HG02571 (cell line): ENCODE data around the gene ARMC2.

Experiments used
- ATAC-seq: cut with Tn5 transposase; IDR thresholded peaks from one replicate; pipeline ENCODE4 v1.9.1; 2021; ENCODE audit warnings: mild to moderate bottlenecking, moderate library complexity; ENCODE audit not compliant: unreplicated experiment

Gene ARMC2

DNA sequence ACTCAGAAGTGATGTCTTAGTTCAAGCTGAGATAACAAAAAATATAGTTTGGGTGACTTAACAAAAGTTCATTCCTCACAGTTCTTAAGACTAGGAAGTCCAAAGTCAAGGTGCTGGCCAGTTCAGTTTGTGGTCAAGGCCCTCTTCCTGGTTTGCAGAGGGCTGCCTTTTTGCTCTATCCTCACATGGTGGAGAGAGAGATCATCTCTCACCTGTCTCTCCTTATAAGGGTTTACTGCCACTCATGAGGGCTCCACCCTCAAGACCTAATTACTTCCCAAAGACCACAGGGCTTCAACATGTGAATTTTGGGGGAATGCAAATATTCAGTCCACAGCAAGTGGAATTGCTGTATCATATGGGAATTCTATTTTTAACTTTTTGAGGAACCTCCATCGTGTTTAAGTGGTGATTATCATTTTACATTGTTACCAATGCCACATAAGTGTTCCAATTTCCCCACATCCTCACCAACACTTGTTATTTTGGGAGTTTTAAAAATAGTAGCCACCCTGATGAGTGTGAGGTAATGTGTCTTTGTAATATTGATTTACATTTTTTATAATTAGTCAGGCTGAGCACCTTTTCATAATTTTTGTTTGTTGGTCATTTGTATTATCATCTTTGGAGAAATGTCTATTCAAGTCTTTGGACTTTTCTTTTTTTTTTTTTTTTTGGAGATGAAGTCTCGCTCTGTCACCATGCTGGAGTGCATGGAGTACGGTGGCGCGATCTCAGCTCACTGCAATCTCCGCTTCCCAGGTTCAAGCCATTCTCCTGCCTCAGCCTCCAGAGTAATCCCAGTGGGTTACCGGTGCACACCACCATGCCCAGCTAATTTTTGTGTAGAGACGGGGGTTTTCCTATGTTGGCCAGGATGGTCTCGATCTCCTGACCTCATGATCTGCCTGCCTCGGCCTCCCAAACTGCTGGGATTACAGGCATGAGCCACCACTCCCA, 134.2 kb downstream of the ARMC2 start:
- ATAC-seq, result no peak

DNA sequence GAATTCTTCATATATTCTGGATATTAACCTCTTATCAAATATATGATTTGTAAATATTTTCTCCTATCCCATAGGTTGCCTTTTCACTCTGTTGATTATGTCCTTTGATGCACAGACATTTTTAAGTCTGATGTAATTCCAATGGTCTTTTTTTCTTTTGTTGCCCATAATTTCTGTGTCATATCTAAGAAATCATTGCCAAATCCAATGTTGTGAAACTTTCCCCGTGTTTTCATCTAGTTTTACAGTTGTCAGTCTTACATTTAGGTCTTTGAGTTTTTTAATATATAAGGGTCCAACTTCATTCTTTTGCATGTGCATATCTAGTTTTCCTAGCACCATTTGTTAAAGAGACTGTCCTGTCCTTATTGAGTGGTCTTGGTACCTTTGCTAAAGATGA, 134.9 kb downstream of the ARMC2 start:
- no peak for ATAC-seq

DNA sequence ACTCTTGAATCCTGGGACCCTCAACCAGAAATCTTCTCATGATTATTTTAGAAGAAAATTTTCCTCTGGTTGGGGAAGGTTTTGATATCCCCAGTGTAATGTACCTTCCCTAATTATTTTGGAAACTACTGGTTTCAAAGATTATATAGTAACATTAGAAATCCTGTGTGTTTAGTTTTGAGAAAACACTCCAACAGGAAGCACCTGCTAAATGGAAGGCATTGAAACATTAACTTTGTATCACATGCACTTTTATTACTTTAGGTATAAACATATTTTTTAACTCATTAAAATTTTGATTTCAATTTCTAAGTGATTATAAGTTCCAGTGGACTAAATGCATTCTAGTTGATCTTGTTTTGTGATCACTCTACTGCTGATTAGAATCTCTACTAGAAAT, 137.1 kb downstream of the ARMC2 start:
- no peak for ATAC-seq

DNA sequence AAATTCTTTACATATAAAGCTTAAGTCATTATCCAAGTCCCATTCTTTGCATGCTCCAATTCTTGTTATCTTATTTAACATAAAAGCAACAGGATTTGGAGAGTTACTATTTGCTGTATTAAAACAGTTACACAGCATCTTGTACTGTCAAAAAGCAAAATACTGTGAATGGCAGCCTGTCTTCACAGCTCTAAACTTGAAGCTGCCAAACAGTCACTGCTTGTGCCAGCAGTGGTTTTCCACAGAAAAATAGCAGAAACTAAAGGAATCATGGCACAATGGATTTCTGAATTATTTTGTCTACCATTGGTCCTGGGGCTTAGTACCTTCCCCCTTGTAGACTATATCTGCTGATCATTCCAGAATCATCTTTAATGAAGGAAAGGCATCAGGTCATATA, 138.9 kb downstream of the ARMC2 start:
- ATAC-seq, result no peak

DNA sequence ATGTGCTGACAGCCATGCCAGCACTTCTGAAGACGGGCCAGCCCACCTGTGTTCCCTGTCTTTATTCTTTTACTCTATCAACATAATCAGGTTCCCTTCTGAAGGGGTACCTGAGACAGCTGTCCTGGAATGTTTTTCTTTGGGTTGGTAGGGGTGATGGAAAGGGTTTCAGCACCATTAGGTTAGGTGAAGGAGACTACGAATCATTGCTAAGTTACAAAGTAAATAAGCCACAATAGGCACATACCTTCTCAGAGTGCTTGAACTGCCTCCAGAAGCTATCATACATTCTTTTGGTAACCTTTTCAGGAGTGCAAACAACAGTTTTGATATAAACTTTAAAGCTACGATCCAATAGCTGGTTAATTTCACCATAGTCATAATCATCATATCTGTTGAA, 140.1 kb downstream of the ARMC2 start:
- no peak for ATAC-seq

DNA sequence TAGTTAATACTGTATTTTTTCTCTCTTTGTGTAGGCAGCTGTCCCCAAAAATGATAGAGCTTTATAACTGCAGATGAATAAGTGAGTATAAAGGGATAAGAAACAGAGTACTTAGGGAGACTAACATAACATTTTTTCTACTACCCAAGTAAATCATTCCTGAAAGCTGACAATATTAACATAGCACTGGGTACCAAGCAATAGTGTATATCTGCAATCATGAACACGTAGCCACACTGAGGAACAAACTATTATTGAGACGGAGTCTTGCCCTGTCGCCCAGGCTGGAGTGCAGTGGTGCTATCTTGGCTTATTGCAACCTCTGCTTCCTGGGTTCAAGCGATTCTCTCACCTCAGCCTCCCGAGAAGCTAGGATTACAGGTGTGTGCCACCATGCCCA, 140.5 kb downstream of the ARMC2 start:
- ATAC-seq, result no peak

DNA sequence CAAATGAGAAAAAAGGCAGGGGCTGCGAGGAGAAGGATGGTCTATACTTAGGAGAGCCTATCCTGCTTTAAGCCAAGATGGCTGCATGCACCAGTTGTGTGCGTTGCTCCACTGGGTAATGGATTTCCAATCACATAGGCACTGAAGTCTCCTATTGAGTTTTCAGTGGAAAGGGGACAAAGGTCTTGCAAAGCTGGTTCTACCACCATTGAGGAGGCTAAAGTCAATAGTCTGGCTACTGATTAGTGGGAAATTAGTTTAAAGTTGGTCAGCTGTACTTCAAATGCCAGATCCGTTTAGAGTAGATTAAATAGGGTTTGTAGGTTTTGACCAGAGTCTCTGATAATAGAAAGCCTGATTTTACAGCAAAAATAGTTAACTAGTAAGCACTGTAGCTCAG, 141.5 kb downstream of the ARMC2 start:
- no peak for ATAC-seq

DNA sequence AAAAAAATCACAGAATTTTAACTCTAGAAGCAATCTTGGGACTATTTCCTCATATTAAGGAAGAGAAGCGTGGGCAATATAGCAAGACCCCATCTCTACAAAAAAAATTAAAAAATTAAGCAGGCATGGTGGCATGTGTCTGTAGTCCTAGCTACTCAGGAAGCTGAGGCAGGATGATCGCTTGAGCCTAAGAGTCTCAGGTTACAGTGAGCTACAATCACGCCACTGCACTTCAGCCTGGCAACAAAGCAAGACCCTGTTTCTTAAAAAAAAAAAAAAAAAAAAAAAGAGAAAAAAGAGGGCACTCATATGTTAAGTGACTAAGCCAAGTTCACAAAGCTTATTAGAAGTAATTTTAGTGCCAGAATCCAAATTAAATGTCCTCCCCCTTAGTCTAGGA, 145.7 kb downstream of the ARMC2 start:
- ATAC-seq, result no peak

DNA sequence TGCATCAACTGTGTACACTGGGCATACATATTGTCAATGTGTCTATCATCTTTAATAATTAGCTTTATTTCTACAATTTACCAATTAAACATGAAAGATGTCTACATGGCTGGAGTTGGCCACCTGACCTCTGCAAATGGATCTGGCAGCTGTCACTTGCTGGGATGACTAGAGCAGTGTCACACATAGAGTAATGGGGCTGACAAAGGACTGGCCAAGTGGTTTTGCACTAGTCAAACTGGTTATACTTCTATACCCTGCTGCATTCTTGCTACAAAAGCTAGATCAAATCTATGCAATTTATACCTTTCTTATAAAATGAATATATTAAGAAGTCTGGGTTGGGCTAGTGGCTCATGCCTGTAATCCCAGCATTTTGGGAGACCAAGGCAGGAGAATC, 147.1 kb downstream of the ARMC2 start:
- no peak for ATAC-seq

DNA sequence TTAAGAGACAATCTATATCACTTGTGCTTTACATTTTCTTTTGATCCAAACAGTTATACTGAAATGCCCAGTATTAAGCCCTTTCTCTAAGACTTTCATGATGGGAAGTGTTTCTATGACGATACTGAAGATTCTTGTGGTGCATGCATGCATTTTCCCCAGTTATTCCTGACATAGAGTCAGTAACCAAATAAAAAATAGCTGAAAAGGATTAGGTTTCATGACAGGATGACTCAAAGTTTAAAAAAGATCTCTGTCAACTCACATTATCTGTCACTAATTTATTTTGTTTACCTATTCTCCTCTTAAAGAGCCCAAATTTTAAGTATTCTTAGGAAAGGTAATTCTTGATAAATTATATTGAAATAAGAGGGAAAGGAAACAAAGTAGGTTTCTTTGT, 148.0 kb downstream of the ARMC2 start:
- ATAC-seq, result no peak

DNA sequence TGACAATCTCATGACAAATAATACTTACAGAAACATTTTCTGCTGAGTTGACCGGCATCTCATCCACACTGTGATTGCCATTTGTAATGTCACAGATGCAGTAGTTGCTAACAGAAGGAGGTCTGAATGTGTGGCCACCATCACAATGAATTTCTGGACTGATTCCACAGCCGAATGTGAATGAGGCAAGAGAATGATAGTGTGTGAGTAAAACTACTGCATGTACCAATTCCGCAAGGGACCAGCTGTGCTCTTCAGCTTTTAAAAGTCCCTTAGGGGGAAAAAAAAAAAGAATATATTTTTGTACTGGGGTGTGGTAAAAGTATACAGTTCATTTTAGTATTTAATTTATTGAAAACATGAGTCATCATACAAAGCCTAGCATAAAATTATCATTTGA, 150.3 kb downstream of the ARMC2 start:
- no peak for ATAC-seq

DNA sequence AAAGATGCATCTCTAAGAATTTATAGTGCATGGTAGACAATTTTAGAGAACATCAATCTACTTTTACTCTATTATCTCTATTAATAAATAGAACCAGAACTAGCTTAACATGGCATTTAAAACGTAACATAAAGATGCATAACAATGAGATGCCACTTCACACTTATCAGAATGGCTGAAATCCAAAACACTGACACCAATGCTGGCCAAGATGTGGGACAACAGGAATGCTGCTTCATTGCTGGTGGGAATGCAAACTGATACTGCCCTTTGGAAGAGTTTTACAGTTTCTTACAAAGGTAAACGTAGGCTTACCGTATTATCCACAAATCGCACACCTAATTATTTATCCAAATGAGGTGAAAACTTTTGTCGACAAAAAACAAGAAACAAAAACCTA, 151.2 kb downstream of the ARMC2 start:
- no peak for ATAC-seq

DNA sequence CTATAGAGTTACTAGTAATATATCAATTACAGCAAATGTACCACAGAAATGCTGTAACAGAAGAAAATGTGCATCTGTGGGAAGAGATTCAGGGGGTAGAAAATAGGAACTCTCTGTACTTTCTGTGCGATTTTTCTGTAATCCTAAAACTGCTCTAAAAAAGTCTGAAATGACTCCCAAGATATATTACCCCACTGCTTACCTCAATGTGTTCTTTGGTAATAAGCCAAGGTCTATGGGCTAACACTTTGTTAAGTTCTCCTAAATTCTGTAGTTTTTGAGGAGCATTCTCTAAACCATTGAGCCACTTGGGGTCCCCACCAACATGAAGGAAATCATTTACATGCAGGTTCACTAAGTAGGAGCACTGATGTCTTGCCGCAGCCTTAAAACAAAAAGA, 152.1 kb downstream of the ARMC2 start:
- no peak for ATAC-seq

DNA sequence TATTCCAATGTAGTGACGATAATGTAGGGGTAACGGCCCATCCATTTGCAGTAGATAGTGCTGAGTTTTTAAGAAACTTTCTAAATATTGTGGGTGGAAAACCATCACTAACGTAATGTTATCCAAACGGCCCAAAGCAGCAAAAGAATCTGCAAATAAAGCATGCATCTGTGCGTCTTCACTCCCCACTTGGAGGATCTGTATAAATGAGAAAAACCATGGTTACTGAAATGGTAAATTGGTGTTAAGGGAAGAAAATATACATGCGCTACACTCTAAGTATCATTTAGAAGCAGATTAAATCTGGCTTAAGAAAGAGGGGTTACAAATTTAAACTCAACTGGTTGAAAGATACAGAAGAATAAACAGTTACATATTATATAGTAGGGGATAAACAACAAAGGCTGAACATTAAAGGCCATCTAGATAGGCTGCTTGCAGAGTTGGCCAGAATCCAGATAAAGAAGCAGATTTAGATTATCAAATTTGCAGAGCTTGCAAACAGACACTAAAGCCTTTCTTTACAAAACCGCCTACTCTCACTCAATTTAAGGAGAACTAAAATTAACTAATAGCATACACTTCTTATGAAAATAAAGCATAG, 153.2 kb downstream of the ARMC2 start:
- no peak for ATAC-seq

DNA sequence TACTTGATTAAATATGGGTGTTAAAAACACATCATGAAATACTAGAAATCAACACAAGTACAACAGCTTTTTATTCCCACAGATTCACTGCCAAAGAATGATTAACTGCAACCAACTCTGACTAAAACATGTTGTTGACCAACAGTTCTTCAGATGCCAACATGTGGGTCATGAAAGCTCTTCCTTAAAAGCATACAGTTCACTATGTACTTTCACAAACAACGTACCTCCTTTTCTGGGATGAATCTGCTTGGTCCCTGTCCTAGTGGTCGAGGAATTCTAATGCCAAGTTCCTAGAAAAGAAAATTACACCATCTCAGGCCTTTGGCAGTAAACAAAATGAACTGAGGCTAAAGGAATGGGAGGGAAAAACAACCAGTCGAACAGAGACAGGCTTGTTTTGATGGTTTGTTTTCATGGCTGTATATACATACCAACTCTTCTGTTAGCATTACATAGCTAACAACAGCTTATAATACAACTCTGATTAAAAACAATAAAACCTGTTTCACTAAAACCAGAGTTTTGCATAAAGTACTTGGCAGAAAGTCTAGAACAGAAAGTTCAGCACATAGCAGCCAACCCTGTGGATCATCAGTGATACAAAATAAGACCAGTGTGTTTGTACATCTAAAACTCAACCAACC, 154.0 kb downstream of the ARMC2 start:
- no peak for ATAC-seq

DNA sequence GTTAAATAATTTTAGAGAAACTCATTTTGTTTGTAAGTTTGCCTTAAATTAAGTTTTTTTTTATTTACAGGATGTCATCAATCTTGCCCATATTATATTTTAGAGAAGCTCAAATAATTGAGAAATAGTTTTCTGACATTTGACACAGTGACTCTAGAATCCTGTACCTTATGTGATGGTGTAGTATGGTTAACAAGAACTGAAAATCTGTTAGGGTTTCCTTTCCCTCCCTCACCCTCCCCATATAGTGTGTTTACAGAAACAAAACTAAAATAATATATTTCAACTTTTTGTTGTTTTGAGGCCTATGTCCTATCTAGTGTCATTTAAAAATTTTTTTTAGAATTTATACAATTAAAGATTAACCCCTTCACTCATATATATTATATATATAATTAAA, 154.7 kb downstream of the ARMC2 start:
- ATAC-seq, result no peak

DNA sequence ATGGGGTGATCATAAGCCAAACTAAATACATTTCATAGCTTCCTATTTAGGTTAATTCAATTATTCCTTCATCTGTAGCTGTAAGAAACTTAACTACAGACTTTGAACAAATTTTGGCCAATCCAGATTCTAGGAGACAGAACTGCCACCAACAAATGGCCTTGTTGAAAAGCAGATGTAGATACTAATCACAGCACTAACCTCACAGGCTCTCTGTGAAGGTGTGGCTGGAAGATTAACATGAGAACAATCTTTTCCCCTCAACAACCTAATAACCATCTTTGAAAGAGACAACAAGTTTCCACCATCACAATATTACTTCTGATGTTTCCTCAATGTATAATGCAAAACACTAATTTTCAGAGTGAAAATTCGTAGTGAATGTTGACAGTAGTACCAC, 158.6 kb downstream of the ARMC2 start:
- ATAC-seq, result no peak

DNA sequence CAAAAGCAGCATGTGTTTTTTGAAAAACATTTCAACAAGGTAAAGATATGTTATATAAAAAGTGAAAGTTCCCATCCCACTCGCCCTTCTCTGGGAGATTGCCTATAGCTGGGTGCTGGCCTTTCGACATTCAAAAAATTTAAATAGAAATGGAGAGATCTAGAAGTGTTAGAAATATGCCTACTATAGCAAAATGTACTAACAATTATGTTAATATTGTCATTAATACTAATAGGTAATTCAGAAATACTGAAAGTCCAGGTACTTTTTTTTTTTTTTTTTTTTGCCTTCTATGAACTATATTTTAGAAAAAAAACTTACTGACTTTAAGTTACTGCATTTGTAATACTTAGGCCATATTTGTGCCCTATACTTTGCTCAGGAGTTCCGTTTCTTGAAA, 159.3 kb downstream of the ARMC2 start:
- no peak for ATAC-seq

DNA sequence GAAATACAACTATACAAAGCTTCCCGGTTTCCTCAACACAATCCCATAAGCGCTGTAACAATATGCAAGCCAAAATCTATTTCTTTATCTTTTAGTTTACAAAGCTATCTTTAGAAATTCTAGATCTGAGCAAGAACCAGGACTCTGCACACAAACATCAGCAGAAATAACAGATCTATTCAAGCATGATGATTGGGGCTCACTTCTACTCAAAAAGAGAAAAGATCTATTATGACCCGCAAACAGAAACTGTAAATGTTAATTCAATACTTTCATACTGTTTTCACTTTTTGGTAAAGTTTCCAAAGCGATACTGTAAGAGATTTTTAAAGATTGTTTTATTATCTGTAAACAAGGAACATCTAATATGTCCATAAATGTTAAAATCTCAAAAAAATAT, 159.8 kb downstream of the ARMC2 start:
- ATAC-seq, result no peak

DNA sequence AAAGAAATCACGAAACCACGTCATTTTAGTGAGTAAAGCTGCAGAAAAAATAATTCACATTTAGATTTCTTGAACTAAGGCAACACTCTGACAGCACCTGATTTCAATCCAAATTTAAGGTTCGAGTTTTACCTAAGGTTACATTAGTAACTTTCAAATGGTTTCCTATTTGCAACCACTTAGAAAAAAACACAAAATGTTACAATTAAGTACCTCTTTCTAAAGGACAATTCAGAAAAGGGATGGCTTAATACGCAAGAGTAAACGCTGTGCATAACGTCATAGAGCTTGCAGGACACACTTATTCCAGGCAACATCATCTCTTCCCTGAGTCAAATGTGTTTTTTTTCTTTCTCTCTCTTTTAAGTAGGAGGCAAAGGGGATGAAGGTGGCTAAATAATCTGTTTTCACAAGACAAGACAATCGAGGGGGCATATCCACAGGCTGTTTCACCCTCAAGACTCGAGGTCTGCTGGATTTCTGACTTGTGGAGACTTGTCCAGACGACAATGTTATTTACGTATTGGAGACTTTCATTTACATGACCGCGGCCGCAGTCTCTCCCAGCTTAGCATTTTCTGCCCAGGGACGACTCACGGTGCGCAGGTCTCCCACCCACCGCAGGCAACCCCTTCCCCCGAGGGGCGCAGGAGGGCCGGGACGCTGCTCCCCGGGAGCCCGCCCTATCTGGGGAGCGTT, 160.5 kb downstream of the ARMC2 start:
- ATAC-seq, result peak; percentile 32

DNA sequence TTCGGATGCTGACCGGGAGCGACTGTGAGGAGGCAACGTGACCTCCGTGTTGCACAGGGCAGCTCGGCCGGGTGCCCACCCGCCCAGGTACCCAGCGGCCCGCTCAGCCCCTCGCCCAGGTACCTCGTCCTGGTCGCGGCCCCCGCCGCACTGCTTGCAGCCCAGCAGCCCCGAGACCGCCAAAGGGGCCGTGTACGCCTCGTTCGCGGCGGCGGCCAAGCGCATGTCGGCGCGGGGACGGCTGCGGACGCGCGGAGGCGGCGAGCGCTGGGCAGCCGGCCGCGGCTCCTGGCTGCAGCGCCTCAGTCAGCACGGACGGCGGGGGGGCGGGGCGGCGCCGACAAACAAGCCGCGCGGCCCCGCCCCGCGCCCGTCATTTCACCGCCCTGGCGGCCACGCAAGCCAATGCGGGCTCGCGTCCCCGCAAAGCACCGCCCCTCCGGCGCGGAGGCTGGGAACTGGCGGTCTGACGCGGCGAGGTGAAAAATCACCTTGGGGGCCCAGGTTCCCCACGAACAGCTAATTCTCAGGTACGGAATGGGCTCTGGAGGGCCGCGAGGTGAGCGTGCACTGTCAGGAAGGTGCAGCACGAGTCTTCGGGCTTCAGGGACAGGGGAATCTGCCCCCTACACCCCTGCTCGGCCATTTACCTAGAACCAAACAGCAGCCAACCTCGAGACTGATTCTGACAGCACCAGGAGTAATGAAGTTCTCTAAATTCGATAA, 161.2 kb downstream of the ARMC2 start:
- peak; percentile 93 for ATAC-seq
